NCI-H146 (cell line): Measurements from ENCODE around the gene TARS3.

Experiments
- DNase-seq: peaks from one replicate; lab custom pipeline; 2025; lab: John Stamatoyannopoulos, UW

Gene TARS3

GRCh38 chr15:101604124-101604874, 120.0 kb downstream of the TARS3 start:
- DNase-seq = no peak
